Fibroblast of skin of abdomen (primary cell): ENCODE measurements around the gene MRPL20.
A peak's percentile ranks its signal among the peaks of the same experiment; 100 is the strongest.
"Not testable (repeated sequence)": the region's sequence is repeated elsewhere in the genome, so short reads cannot be mapped to it uniquely, and the experiment has no call there.

Experiments used
- DNase-seq: peaks from one replicate; pipeline ENCODE4 v3.0.0-alpha.2; 2013

Gene MRPL20

GRCh38 chr1:1380860-1381259, 26.2 kb downstream of the MRPL20 start:
- no peak for DNase-seq

GRCh38 chr1:1377540-1378205, 29.4 kb downstream of the MRPL20 start:
- DNase-seq: no peak

- DNase-seq: no peak
These were observed 30.4 kb downstream of the MRPL20 start for GRCh38 chr1:1376551-1377226.

GRCh38 chr1:1374929-1375662, 32.0 kb downstream of the MRPL20 start, which contains the start of gene AURKAIP1:
Gene AURKAIP1, minus strand, starts transcription at chr1:1375207. Its CDS starts 451 bp downstream, at chr1:1374756.
- DNase-seq: peak; percentile 100

GRCh38 chr1:1374589-1374928, 32.5 kb downstream of the MRPL20 start:
- DNase-seq: no peak

GRCh38 chr1:1373815-1374588, 33.1 kb downstream of the MRPL20 start:
- DNase-seq: no peak

- DNase-seq: no peak
These were observed 33.9 kb downstream of the MRPL20 start for GRCh38 chr1:1373051-1373814.

GRCh38 chr1:1371746-1372711, 35.1 kb downstream of the MRPL20 start:
- DNase-seq: no peak

- no peak for DNase-seq
These were observed 35.7 kb downstream of the MRPL20 start for GRCh38 chr1:1371364-1371745.

GRCh38 chr1:1370771-1371300, 36.3 kb downstream of the MRPL20 start:
- no peak for DNase-seq

- DNase-seq: not testable (repeated sequence)
These were observed 37.0 kb downstream of the MRPL20 start for GRCh38 chr1:1370094-1370493.

- no peak for DNase-seq
These were observed 39.8 kb downstream of the MRPL20 start for GRCh38 chr1:1367315-1367714.

GRCh38 chr1:1366699-1367066, 40.4 kb downstream of the MRPL20 start:
- DNase-seq: no peak

GRCh38 chr1:1365875-1366698, 41.0 kb downstream of the MRPL20 start:
- DNase-seq: no peak

GRCh38 chr1:1364266-1364665, 42.8 kb downstream of the MRPL20 start:
- DNase-seq: no peak

GRCh38 chr1:1361982-1362423, 45.1 kb downstream of the MRPL20 start:
- peak; percentile 88 for DNase-seq

- no peak for DNase-seq
These were observed 45.7 kb downstream of the MRPL20 start for GRCh38 chr1:1361233-1361981.

- peak; percentile 95 for DNase-seq
These were observed 46.5 kb downstream of the MRPL20 start for GRCh38 chr1:1360506-1361169.
